GM23338 (cell line): ENCODE results near the gene GLB1L. TPM values are rescaled to one million over a fixed set of nuclear protein-coding genes. Genes with fewer than 3 reads are reported as not detected.
A peak's percentile ranks its signal among the peaks of the same experiment; 100 is the strongest.

ENCODE experiments used
- ATAC-seq: fragments of 200-7000 bp; cut with Tn5 transposase; 3 replicates; pipeline ENCODE4 v1.9.1; 2020
- DNase-seq: peaks from one replicate; pipeline ENCODE4 v3.0.0-alpha.2; 2015; ENCODE audit warnings: low spot score
- H2AFZ ChIP-seq: fragments of 200-600 bp; sonication (generic); 2 replicates; pipeline ENCODE4 v1.8.0; 2016; ENCODE audit warnings: antibody characterized with exemption, mild to moderate bottlenecking, moderate library complexity
- H3F3A ChIP-seq: fragments of 200-600 bp; sonication (generic); replicated peaks from 2 replicates; pipeline ENCODE4 v1.8.0; 2017; ENCODE audit warnings: antibody characterized with exemption, mixed run types, low read depth
- H3K27ac ChIP-seq: fragments of 200-600 bp; sonication (generic); 2 replicates; pipeline ENCODE4 v1.6.1; 2016; ENCODE audit warnings: low read depth
- H3K27me3 ChIP-seq: fragments of 200-600 bp; sonication (generic); 2 replicates; pipeline ENCODE4 v1.8.0; 2016; ENCODE audit warnings: mild to moderate bottlenecking, mixed run types, moderate library complexity; ENCODE audit not compliant: insufficient read depth
- H3K36me3 ChIP-seq: fragments of 200-600 bp; sonication (generic); 2 replicates; pipeline ENCODE4 v1.8.0; 2016; ENCODE audit warnings: mild to moderate bottlenecking; ENCODE audit not compliant: insufficient read depth
- H3K4me1 ChIP-seq: fragments of 200-600 bp; sonication (generic); 2 replicates; pipeline ENCODE4 v1.8.0; 2016; ENCODE audit warnings: mild to moderate bottlenecking, moderate library complexity; ENCODE audit not compliant: insufficient read depth
- H3K4me2 ChIP-seq: fragments of 200-600 bp; sonication (generic); 2 replicates; pipeline ENCODE4 v1.7.1; 2017; ENCODE audit warnings: mixed run types
- H3K4me3 ChIP-seq: fragments of 200-600 bp; sonication (generic); 2 replicates; pipeline ENCODE4 v1.6.1; 2016; ENCODE audit warnings: mixed run types
- H3K79me2 ChIP-seq: fragments of 200-600 bp; sonication (generic); replicated peaks from 2 replicates; pipeline ENCODE4 v1.8.0; 2017; ENCODE audit warnings: mild to moderate bottlenecking; ENCODE audit not compliant: insufficient read depth
- H3K9me2 ChIP-seq: fragments of 200-600 bp; sonication (generic); 2 replicates; pipeline ENCODE4 v1.8.0; 2017; ENCODE audit not compliant: insufficient read depth
- H4K20me1 ChIP-seq: fragments of 200-600 bp; sonication (generic); replicated peaks from 2 replicates; pipeline ENCODE4 v1.8.0; 2017; ENCODE audit warnings: mild to moderate bottlenecking; ENCODE audit not compliant: insufficient read depth
- H3K27ac Mint-ChIP-seq: 2 replicates; pipeline ENCODE4 v1.8.0; 2020; ENCODE audit warnings: inconsistent platforms, mild to moderate bottlenecking, moderate library complexity, mixed read lengths
- H3K27me3 Mint-ChIP-seq: 3 replicates; pipeline ENCODE4 v1.8.0; 2022; ENCODE audit warnings: low read depth, mild to moderate bottlenecking, moderate library complexity, mixed read lengths, inconsistent platforms; ENCODE audit not compliant: insufficient read depth, poor library complexity
- H3K36me3 Mint-ChIP-seq: 3 replicates; pipeline ENCODE4 v1.8.0; 2021; ENCODE audit warnings: low read depth, mild to moderate bottlenecking, inconsistent platforms, moderate library complexity, mixed read lengths
- H3K4me1 Mint-ChIP-seq: 3 replicates; pipeline ENCODE4 v1.8.0; 2020; ENCODE audit warnings: mild to moderate bottlenecking, inconsistent platforms, mixed read lengths
- H3K4me3 Mint-ChIP-seq: 3 replicates; pipeline ENCODE4 v1.8.0; 2021; ENCODE audit warnings: moderate library complexity, mild to moderate bottlenecking, inconsistent platforms, mixed read lengths
- H3K9me3 Mint-ChIP-seq: 3 replicates; pipeline ENCODE4 v1.8.0; 2020; ENCODE audit warnings: moderate library complexity, mild to moderate bottlenecking, inconsistent platforms, mixed read lengths
- CREB1 ChIP-seq: fragments of 250-450 bp; sonication (Bioruptor Pico); IDR thresholded peaks from 2 replicates; pipeline ENCODE4 v1.5.0; 2020; ENCODE audit warnings: low read depth, mild to moderate bottlenecking, moderate library complexity
- CTCF ChIP-seq, 2 experiments: fragments of 200-600 bp in 1 of 2; sonication (generic) in 1 of 2; conservative IDR thresholded peaks; 2 replicates each; pipeline versions ENCODE4 v1.5.1 to v1.6.1; 2016 to 2017; ENCODE audit warnings: antibody characterized with exemption in 2 of 2, low read depth in 2 of 2, mild to moderate bottlenecking in 2 of 2, moderate library complexity in 1 of 2
- EZH2 ChIP-seq: fragments of 200-600 bp; sonication (generic); IDR thresholded peaks from one replicate; pipeline ENCODE4 v1.8.0; 2017; ENCODE audit warnings: antibody characterized with exemption, mild to moderate bottlenecking, low read depth; ENCODE audit not compliant: unreplicated experiment
- JUNB ChIP-seq: IDR thresholded peaks from one replicate; pipeline ENCODE4 v1.6.1; 2016; ENCODE audit warnings: antibody characterized with exemption; ENCODE audit not compliant: unreplicated experiment
- NANOG ChIP-seq: IDR thresholded peaks from 2 replicates; pipeline ENCODE4 v1.6.1; 2016; ENCODE audit warnings: antibody characterized with exemption, borderline replicate concordance
- REST ChIP-seq: IDR thresholded peaks from one replicate; pipeline ENCODE4 v1.6.1; 2018; ENCODE audit warnings: antibody characterized with exemption; ENCODE audit not compliant: unreplicated experiment
- ZNF114 ChIP-seq: fragments of 250-450 bp; sonication (Bioruptor Pico); IDR thresholded peaks from 2 replicates; pipeline ENCODE4 v1.5.0; 2020; ENCODE audit warnings: mild to moderate bottlenecking, moderate library complexity
- polyA plus RNA-seq: library from polyadenylated mRNA; unstranded; fragments of >200 nt; fragmentation: Nextera tagmentation; extraction: Ambion mirVana; gene quantifications from 2 replicates; pipeline ENCODE4 v1.2.1, GENCODE V29; 2016
- total RNA-seq: library from RNA; depleted of rRNA; stranded (reverse); fragments of >200 nt; shearing (Covaris generic); gene quantifications from 2 replicates; pipeline ENCODE4 v1.2.3, GENCODE V29; 2014
- TF ChIP-seq, protein P1 (sequence below): IDR thresholded peaks from 2 replicates; pipeline ENCODE4 v1.6.1; 2016; ENCODE audit warnings: antibody characterized with exemption

The GLB1L gene
- total and polyA plus RNA-seq, 2 experiments from 2014 or later = 1.7 to 5.4 TPM

DNA sequence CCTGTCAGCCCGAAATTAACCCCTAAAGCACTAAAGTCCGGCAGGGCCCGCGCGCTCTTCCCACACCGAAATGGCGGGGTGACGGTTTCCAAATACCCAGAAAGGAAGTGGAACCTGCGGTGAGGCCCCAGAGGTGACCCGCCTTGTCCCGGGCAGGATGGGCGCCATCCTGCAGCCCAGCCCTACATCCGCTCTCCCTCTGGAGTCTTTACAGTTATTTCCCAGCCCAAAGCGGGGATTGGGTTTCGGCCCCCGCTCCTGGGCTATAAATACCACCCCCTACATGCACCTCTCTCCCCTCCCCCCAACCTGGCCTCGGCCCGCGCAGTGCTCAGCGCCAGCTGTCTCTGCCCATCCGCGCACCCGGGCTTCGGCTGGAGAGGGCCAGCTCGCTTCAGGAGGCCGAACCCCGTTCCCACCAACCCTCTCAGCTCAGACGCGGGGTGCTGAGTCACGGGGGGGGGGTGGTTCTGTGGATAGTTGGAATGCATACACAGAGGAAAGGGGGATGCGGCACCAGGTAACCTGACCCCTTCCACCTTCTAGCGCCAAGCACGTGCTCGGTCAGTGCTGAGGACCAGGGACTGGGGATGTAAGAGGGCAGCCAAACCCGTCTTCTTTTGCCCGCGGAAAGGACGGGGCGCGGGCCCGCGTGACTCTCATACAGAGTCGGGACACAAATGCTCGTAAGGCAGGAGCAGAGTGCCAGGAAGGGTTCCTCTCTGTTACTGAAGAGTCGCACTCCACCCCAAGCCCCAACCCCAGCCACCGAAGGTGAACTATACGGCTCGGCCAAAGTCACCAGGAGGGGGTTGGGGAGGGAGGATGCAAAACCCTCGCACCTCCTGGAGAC is 7.9 kb upstream of the GLB1L start, which contains the start of gene TUBA4B:
Gene TUBA4B (plus strand): TSS at position 344 of the 853 bp plus-strand sequence. CDS start 165 bp downstream, at position 509.
- Histone ChIP-seq H2AFZ (peak within 1 kb of the TSS; percentile 84), H3K9me2 (no peaks in the 10 kb centered on the region), H3K79me2 (no peaks in the 10 kb centered on the region), H4K20me1 (no peaks in the 10 kb centered on the region), H3K36me3 (peaks cover 3% of the 10 kb centered on the region; the same call in 1 of the 2 replicates), H3K4me3 (peak within 1 kb of the TSS; percentile 74), H3K4me1 (peaks cover 7% of the 10 kb centered on the region; the same call in 1 of the 2 replicates), H3K4me2 (peak within 1 kb of the TSS; percentile 96), H3K27ac (no peak within 1 kb of the TSS), H3K27me3 (peaks cover 48% of the 10 kb centered on the region), H3F3A (no peaks in the 10 kb centered on the region; the same call in 1 of the 2 replicates)
- Mint-ChIP-seq H3K9me3 (no peaks in the 10 kb centered on the region), H3K27me3 (peaks cover 41% of the 10 kb centered on the region), H3K4me1 (peaks cover 43% of the 10 kb centered on the region), H3K4me3 (peak within 1 kb of the TSS; percentile 85), H3K36me3 (peaks cover 37% of the 10 kb centered on the region), H3K27ac (peak within 1 kb of the TSS; percentile 77)
- TF ChIP-seq CREB1 (CRISPR knock-in tag) (0 out of 2 replicates have a peak, but pooled peaks have one; percentile 20), JUNB (no peak), ZNF114 (CRISPR knock-in tag) (no peak)
- TF ChIP-seq, protein P1, sequence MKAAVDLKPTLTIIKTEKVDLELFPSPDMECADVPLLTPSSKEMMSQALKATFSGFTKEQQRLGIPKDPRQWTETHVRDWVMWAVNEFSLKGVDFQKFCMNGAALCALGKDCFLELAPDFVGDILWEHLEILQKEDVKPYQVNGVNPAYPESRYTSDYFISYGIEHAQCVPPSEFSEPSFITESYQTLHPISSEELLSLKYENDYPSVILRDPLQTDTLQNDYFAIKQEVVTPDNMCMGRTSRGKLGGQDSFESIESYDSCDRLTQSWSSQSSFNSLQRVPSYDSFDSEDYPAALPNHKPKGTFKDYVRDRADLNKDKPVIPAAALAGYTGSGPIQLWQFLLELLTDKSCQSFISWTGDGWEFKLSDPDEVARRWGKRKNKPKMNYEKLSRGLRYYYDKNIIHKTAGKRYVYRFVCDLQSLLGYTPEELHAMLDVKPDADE = 0 out of 2 replicates have a peak, but pooled peaks have one; percentile 47
- ATAC-seq (peak; percentile 66), DNase-seq (peak; percentile 81)

- Histone ChIP-seq H3K36me3 (peaks cover 3% of the 10 kb centered on the region; the same call in 1 of the 2 replicates), H3K9me2 (no peaks in the 10 kb centered on the region), H3F3A (no peaks in the 10 kb centered on the region; the same call in 1 of the 2 replicates), H3K79me2 (no peaks in the 10 kb centered on the region), H3K4me3 (peak overlapping the region; percentile 74), H3K4me2 (peak overlapping the region; percentile 96), H4K20me1 (no peaks in the 10 kb centered on the region), H3K27me3 (peaks cover 48% of the 10 kb centered on the region), H3K27ac (no peak overlapping the region), H3K4me1 (peaks cover 7% of the 10 kb centered on the region; the same call in 1 of the 2 replicates), H2AFZ (peak overlapping the region; percentile 19)
- Mint-ChIP-seq H3K4me3 (peak overlapping the region; percentile 85), H3K27me3 (peaks cover 41% of the 10 kb centered on the region), H3K27ac (peak overlapping the region; percentile 70; the same call in 1 of the 2 replicates), H3K4me1 (peaks cover 44% of the 10 kb centered on the region), H3K9me3 (no peaks in the 10 kb centered on the region), H3K36me3 (peaks cover 40% of the 10 kb centered on the region)
- DNase-seq (no peak), ATAC-seq (peak; percentile 1)
- TF ChIP-seq EZH2 (no peak), REST (no peak), CTCF (conservative IDR thresholded peaks at IDR 0.05; ENCODE audit: low read depth in 2 of 2) (no peak), NANOG (no peak)
Observed at GRCh38 chr2:219252570-219252899, 7.3 kb upstream of the GLB1L start.
